Esophagus muscularis mucosa (tissue), 4 donors: ENCODE measurements around the gene PRTN3.

Experiments used
- EP300 ChIP-seq: sonication (generic); formaldehyde crosslinking; IDR thresholded peaks from one replicate; pipeline ENCODE4 v1.6.1; 2017; ENCODE audit warnings: antibody characterized with exemption
- POLR2A ChIP-seq: fragments of 450-650 bp; IDR thresholded peaks from one replicate; pipeline ENCODE4 v1.6.1; 2017; ENCODE audit warnings: antibody characterized with exemption, moderate library complexity, mild to moderate bottlenecking, low read depth
- POLR2AphosphoS5 ChIP-seq, 2 donors: sonication (generic); formaldehyde crosslinking; IDR thresholded peaks; one replicate each; pipeline ENCODE4 v1.6.1; 2017; ENCODE audit warnings: antibody characterized with exemption in 2 of 2
- TF ChIP-seq, protein P1 (sequence below), 3 experiments: fragments of 200-600 bp in 2 of 3; fragments of 450-650 bp in 1 of 3; sonication (generic) in 2 of 3; IDR thresholded peaks; one replicate each; pipeline ENCODE4 v1.5.1; 2017 to 2019; ENCODE audit warnings: antibody characterized with exemption in 3 of 3, mild to moderate bottlenecking in 2 of 3, moderate library complexity in 1 of 3

DNA sequence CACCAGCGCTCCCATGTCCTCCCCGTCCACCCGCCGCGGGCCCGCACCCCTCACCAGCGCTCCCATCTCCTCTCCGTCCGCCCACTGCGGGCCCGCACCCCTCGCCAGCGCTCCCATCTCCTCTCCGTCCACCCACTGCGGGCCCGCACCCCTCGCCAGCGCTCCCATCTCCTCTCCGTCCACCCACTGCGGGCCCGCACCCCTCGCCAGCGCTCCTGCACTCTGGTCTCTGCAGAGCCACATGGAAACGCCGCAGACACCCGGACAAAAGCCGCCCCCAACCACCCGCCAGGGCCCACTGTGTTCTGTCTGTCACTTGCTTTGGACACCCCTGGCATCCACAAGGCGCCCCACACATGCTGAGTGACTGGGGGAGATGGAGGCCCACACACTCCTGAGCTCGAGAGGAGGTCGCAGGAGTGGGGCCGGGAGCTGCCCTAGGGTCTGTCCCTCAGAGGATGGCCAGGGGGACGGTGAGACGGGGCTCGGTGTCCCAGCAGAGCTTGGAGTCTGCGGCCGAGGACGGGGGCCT is 26.0 kb downstream of the PRTN3 start:
- TF ChIP-seq POLR2A (no peak), EP300 (no peak), POLR2AphosphoS5 (IDR thresholded peaks at IDR 0.05) (no peak)
- TF ChIP-seq, protein P1, sequence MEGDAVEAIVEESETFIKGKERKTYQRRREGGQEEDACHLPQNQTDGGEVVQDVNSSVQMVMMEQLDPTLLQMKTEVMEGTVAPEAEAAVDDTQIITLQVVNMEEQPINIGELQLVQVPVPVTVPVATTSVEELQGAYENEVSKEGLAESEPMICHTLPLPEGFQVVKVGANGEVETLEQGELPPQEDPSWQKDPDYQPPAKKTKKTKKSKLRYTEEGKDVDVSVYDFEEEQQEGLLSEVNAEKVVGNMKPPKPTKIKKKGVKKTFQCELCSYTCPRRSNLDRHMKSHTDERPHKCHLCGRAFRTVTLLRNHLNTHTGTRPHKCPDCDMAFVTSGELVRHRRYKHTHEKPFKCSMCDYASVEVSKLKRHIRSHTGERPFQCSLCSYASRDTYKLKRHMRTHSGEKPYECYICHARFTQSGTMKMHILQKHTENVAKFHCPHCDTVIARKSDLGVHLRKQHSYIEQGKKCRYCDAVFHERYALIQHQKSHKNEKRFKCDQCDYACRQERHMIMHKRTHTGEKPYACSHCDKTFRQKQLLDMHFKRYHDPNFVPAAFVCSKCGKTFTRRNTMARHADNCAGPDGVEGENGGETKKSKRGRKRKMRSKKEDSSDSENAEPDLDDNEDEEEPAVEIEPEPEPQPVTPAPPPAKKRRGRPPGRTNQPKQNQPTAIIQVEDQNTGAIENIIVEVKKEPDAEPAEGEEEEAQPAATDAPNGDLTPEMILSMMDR (IDR thresholded peaks at IDR 0.05): no peak
